Fibroblast of the aortic adventitia (primary cell): Measurements from ENCODE around the gene SERPINI1. TPM values are rescaled to one million over a fixed set of nuclear protein-coding genes. Genes with fewer than 3 reads are reported as not detected.

ENCODE experiments used
- DNase-seq: peaks from one replicate; pipeline ENCODE4 v3.0.0-alpha.2; 2010; ENCODE audit warnings: low read depth
- H3K4me3 ChIP-seq: 2 replicates; pipeline ENCODE4 v1.5.1; 2011; ENCODE audit warnings: low read depth, mild to moderate bottlenecking, control low read depth, low read length, moderate library complexity
- total RNA-seq: library from RNA; depleted of rRNA; stranded (reverse); fragments of >200 nt; gene quantifications from 2 replicates; pipeline ENCODE4 v1.2.3, GENCODE V29; 2012; ENCODE audit warnings: low replicate concordance
- TF ChIP-seq, protein P1 (sequence below): IDR thresholded peaks from 2 replicates; pipeline ENCODE4 v1.5.1; 2011; ENCODE audit warnings: mild to moderate bottlenecking, low read length, control low read depth, inconsistent platforms; ENCODE audit not compliant: insufficient read depth

SERPINI1 gene
- total RNA-seq, 1 donor: 3.4 TPM

DNA sequence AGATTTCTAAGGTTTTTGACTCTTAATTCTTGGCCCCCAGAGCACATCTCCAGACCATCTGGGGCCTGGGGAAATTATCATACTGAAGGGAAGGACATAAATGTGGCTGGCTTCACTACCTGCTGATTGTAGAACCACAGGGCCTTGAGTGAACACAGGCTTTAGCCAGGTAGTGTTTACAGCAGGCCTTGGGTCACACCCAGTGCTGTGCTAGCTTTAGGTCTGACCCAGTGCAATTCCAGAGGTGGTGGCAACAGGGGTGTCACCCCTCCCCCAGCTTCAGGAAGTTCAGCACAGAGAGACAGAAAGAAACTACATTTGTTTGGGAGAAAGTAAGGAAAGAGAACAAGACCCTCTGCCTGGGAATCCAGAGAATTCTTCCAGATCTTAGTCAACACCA is 25.0 kb upstream of the SERPINI1 start:
- TF ChIP-seq, protein P1, sequence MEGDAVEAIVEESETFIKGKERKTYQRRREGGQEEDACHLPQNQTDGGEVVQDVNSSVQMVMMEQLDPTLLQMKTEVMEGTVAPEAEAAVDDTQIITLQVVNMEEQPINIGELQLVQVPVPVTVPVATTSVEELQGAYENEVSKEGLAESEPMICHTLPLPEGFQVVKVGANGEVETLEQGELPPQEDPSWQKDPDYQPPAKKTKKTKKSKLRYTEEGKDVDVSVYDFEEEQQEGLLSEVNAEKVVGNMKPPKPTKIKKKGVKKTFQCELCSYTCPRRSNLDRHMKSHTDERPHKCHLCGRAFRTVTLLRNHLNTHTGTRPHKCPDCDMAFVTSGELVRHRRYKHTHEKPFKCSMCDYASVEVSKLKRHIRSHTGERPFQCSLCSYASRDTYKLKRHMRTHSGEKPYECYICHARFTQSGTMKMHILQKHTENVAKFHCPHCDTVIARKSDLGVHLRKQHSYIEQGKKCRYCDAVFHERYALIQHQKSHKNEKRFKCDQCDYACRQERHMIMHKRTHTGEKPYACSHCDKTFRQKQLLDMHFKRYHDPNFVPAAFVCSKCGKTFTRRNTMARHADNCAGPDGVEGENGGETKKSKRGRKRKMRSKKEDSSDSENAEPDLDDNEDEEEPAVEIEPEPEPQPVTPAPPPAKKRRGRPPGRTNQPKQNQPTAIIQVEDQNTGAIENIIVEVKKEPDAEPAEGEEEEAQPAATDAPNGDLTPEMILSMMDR: no peak
- DNase-seq: no peak
- no peak overlapping the region for H3K4me3 ChIP-seq

DNA sequence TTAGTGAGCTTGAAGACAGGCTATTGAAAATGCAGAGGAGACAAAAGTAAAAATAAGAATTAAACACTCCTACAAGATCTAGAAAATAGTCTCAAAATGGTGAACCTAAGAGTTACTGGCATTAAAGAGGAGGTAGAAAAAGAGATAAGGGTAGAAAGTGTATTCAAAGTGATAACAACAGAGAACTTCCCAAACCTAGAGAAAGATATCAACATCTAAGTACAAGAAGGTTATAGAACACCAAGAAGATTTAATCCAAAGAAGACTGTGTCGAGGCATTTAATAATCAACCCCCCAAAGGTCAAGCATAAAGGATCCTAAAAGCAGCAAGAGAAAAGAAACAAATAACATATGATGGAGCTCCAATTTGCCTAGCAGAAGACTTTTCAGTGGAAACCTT is 24.1 kb upstream of the SERPINI1 start:
- TF ChIP-seq, protein P1: no peak
- no peak overlapping the region for H3K4me3 ChIP-seq
- DNase-seq: no peak

DNA sequence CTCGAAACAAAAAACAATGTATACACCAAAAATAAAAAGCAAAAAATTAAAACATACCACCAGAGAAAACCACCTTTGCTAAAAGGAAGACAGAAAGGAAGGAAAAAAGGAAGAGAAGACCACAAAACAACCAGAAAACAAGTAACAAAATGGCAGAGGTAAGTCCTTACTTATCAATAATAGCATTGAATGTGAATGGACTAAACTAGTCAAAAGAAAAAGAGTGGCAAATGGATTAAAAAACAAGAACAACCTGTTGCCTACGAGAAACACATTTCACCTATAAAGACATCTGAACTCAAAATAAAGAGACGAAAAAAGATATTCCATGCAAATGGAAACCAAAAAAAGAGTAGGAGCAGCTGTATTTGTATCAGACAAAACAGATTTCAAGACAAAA is 23.1 kb upstream of the SERPINI1 start:
- H3K4me3 ChIP-seq: no peak overlapping the region
- TF ChIP-seq, protein P1: no peak
- no peak for DNase-seq

DNA sequence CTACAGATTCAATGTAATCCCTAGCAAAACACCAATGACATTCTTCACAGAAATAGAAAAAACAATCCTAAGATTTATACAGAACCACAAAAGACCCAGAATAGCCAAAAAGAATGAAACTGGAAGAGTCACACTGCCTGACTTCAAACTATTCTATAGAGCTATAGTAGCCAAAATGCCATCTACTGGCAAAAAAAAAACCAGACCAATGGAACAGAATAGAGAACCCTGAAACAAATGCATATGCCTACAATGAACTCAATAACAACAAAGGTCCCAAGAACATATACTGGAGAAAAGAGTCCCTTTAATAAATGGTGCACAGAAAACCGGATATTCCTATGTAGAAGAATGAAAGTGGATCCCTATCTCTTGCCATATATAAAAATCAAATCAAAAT is 20.6 kb upstream of the SERPINI1 start:
- no peak for DNase-seq
- TF ChIP-seq, protein P1: no peak

DNA sequence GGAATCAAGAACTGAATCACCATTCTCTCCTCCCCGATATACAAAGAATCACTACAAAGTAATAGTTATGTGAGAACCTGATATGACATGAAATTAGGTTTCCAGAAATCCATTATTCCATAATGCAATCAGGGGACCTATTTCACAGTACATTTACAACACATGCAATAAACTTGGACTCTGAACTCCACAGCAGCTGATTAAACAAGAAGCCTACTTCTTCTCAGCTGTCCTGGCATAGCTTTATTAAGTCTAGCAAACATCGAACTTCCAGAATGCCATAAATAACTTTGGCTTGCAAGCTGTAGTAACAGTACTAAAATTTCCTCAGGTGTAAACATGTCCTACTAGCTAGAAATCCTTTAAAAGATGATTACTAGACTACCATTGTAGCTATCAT is 18.6 kb upstream of the SERPINI1 start:
- TF ChIP-seq, protein P1: no peak
- no peak for DNase-seq
- no peak overlapping the region for H3K4me3 ChIP-seq

More for the DNA sequence above, 20.6 kb upstream of the SERPINI1 start:
- no peak overlapping the region for H3K4me3 ChIP-seq

DNA sequence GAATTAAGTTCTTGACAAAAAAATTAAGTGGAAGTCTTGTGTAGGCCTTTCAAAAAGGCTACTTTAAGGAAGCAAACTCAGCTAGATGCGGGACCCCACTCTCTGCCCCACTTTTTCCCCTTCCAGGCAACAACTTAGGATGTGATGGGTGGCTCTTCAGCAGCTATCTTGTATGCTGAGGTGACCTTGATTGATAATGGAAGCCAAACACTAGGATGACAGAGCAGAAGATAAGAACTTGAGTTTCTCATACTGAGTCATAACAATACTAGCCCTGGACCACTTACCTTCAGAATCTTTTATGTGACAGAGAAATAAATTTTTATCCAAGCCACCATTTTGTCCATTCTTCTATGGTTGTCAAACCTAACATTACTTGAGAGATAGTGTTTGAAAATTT is 16.9 kb upstream of the SERPINI1 start:
- TF ChIP-seq, protein P1: no peak
- no peak overlapping the region for H3K4me3 ChIP-seq
- DNase-seq: no peak

DNA sequence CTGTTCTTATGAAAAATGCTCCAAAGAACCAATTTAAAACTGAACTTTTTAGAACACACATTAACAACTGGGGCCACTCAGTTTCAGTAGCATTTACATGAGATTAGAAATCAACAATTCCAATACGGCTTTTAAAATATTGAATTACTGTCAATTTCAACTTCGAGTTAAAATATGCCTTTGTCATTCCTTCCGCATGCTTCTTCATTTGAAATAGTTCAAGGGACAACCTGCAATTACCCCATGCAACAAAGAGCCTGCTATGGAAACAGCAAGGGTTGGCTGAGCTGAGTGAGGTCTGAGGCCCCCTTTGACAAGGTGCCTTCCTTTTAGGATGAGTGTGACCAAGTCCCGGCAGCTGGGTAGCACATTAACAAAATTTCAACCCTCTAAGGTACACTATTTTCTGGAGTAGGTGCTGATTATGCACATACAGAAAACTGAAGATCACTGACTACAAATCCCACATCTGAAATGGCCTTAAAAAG is 12.5 kb upstream of the SERPINI1 start:
- TF ChIP-seq, protein P1: no peak
- no peak overlapping the region for H3K4me3 ChIP-seq
- DNase-seq: no peak
